Measurements from ENCODE around the gene CENATAC.

GRCh38 chr11:119031912-119032280 is 34.0 kb downstream of the CENATAC start:
- TF ChIP-seq CTCF (IDR thresholded peaks at IDR 0.05; ENCODE audit: poor library complexity): no peak
- TF ChIP-seq EZH2 (IDR thresholded peaks at IDR 0.05; ENCODE audit: borderline replicate concordance): no peak

All from hepatocyte (in vitro differentiated cells).